Astrocyte of the spinal cord (primary cell): ENCODE measurements around the gene CDHR5.

ENCODE experiments used
- DNase-seq: peaks from one replicate; pipeline ENCODE4 v3.0.0; 2011; ENCODE audit warnings: low read depth, low spot score
- H3K4me3 ChIP-seq: 2 replicates; pipeline ENCODE4 v1.5.1; 2011; ENCODE audit warnings: low read depth, mild to moderate bottlenecking, low read length, moderate library complexity
- in situ Hi-C: cut with HindIII; loops from 2 replicates; pipeline ENCODE4 v1.10.0; 2017; ENCODE audit warnings: low sequenced_read_pairs
- TF ChIP-seq, protein P1 (sequence below): IDR thresholded peaks from 2 replicates; pipeline ENCODE4 v1.5.1; 2012; ENCODE audit warnings: low read depth, mild to moderate bottlenecking, low read length, inconsistent platforms

CDHR5 gene, protein sequence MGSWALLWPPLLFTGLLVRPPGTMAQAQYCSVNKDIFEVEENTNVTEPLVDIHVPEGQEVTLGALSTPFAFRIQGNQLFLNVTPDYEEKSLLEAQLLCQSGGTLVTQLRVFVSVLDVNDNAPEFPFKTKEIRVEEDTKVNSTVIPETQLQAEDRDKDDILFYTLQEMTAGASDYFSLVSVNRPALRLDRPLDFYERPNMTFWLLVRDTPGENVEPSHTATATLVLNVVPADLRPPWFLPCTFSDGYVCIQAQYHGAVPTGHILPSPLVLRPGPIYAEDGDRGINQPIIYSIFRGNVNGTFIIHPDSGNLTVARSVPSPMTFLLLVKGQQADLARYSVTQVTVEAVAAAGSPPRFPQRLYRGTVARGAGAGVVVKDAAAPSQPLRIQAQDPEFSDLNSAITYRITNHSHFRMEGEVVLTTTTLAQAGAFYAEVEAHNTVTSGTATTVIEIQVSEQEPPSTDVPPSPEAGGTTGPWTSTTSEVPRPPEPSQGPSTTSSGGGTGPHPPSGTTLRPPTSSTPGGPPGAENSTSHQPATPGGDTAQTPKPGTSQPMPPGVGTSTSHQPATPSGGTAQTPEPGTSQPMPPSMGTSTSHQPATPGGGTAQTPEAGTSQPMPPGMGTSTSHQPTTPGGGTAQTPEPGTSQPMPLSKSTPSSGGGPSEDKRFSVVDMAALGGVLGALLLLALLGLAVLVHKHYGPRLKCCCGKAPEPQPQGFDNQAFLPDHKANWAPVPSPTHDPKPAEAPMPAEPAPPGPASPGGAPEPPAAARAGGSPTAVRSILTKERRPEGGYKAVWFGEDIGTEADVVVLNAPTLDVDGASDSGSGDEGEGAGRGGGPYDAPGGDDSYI

DNA sequence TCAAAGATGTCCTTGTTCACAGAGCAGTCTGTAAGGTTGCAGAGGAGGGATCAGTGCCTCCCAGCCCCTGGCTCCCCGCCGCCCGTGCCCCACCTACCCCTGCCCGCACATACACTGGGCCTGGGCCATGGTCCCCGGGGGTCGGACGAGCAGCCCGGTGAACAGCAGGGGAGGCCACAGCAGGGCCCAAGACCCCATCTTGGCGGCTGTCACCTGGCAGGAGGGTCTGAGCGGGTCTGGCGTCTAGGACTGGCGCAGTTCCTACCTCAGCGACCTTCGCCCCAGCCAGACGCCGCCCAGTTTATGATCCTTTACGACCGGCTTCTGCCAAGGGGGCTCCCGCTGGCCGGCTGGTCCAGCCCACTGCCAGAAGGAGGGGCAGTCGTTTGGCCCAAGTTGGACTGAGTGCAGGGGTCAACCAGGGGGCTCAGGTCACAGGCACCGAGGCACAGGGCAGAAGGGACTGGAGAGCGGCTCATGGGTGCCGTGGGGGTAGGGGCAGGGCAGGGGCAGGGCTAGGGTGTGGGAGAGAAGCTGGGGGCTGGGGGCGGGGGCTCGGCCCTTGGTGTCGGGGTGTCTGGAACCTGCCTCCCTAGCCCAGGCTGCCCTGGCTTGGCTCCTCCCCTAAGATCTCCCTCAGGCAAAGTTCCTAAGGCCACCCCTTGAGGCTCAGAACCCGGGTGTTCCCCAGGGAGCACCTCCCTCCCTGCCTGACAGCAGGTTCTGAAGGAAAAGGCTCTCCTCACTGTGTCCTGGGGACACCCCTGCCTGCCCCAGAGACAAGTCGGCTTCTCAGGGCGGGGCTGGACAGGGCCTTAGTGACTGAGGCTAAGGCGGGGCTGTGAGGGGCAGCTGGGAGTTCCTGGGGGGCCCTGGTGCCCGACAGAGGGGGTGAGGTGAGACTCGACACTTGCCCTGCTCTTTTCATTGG is at the start of gene CDHR5:
Gene CDHR5, minus strand, starts transcription at position 251 of the 931 bp plus-strand sequence. Its CDS starts 53 bp downstream, at position 198.
- TF ChIP-seq, protein P1, sequence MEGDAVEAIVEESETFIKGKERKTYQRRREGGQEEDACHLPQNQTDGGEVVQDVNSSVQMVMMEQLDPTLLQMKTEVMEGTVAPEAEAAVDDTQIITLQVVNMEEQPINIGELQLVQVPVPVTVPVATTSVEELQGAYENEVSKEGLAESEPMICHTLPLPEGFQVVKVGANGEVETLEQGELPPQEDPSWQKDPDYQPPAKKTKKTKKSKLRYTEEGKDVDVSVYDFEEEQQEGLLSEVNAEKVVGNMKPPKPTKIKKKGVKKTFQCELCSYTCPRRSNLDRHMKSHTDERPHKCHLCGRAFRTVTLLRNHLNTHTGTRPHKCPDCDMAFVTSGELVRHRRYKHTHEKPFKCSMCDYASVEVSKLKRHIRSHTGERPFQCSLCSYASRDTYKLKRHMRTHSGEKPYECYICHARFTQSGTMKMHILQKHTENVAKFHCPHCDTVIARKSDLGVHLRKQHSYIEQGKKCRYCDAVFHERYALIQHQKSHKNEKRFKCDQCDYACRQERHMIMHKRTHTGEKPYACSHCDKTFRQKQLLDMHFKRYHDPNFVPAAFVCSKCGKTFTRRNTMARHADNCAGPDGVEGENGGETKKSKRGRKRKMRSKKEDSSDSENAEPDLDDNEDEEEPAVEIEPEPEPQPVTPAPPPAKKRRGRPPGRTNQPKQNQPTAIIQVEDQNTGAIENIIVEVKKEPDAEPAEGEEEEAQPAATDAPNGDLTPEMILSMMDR: no peak
- in situ Hi-C loops: no loop called here
- no peak for DNase-seq
- no peak within 1 kb of the TSS for H3K4me3 ChIP-seq

DNA sequence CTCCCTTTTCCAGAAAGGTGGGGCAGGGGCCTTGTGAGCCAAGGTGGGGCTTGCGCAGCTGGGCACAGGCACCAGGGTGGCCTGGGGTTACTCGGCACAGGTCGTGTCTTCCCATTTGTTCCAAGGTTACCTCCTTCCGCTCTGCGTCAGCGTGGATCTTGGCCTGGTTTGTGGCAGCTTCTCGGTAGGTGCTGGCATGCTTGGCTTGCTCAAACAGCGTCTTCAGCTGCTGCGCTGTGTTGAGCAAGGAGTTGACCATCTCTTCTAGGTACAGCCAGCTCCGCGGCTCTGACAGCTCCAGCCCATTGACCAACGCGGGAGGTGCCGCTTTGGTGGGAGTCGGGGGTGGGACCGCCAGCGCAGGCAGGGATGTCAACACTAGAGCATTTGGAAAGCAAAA is 49.7 kb upstream of the CDHR5 start:
- in situ Hi-C loops: no loop called here
- H3K4me3 ChIP-seq: no peak overlapping the region
- TF ChIP-seq, protein P1: no peak
- DNase-seq: no peak

DNA sequence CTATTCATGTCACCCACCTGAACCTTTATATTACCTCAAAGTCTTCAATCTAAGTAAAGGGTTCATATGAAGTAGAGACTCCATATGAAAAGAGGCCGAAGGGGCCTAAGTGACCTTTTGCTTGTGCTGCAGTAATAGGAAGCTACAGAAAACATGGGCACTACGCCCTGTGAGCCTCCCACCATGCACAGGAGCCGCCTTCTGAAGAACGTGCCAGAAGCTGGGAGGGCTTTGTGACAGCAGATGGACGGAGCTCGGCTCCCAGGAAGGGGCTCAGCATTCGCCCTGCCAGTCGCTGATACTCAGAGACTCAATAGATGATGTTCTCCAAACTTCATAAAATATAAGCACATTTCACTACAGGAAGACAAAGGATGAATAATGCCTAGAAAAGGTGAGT is 49.1 kb upstream of the CDHR5 start:
- in situ Hi-C loops: no loop called here
- TF ChIP-seq, protein P1: no peak
- DNase-seq: no peak
- H3K4me3 ChIP-seq: no peak overlapping the region

DNA sequence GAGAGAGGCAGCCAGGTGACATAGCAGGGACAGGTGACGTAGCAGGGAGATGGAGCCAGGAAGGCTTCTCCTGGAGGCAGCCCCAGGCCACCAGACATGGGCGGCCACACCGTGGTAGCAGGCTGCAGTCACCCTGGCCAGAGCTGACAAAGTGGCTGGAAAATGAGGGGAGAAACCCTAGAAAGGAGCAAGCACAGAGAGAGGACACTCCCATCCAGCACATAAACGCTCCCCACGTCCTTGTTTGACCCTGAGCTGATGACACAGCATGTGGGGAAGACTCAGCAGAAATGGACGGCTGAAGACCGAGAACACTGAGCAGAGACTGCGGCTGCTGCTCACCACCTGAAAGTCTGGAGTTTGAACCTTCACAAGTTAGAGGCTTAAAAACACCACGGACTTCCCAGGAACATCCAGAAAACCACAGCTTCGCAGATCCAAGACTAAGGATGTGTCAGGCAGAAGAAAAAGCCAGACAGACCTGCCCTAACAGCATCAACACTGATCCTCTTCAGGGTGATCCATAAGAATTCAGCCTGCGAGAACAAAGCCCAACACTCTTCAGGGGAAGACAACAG is 41.0 kb upstream of the CDHR5 start:
- H3K4me3 ChIP-seq: no peak overlapping the region
- DNase-seq: peak; percentile 24
- TF ChIP-seq, protein P1: no peak
- in situ Hi-C loops: no loop called here

DNA sequence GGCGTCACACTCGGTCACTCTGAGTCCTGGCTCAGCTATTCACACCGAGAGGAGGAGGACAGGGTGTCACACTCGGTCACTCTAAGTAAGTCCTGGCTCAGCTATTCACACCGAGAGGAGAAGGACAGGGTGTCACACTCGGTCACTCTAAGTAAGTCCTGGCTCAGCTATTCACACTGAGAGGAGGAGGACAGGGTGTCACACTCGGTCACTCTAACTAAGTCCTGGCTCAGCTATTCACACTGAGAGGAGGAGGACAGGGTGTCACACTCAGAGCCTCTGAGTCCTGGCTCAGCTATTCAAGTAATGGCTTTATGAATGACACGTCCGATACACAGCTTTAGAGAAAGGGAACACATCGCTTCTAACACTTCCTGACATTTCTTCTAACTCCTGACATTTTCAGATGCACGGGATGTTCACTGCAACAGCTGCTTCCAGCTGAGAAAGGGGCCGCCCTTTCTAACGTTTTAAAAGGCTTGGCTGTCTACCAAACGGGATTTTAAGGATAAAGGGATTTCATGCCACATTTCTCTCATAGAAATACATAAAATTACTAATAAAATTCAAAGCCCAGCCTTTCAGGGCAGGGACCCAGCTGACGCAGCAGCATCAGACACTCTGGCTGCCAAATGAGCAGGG is 40.4 kb upstream of the CDHR5 start:
- H3K4me3 ChIP-seq: no peak overlapping the region
- TF ChIP-seq, protein P1: no peak
- in situ Hi-C loops: no loop called here
- DNase-seq: no peak
